Testis (tissue), 2 donors: ENCODE data around the gene WHRN.

Experiments used
- CTCF ChIP-seq, 3 experiments: fragments of 450-650 bp in 2 of 3; fragments of 200-600 bp in 1 of 3; sonication (generic) in 1 of 3; IDR thresholded peaks; one replicate each; pipeline ENCODE4 v1.5.1; 2016 to 2019; ENCODE audit warnings: antibody characterized with exemption in 3 of 3, mild to moderate bottlenecking in 2 of 3, moderate library complexity in 1 of 3
- POLR2A ChIP-seq: fragments of 450-650 bp; IDR thresholded peaks from one replicate; pipeline ENCODE4 v1.6.1; 2017; ENCODE audit warnings: antibody characterized with exemption, mild to moderate bottlenecking, moderate library complexity

- TF ChIP-seq CTCF (IDR thresholded peaks at IDR 0.05) (no peak), POLR2A (no peak)
Observed at GRCh38 chr9:114518599-114519022, 13.3 kb upstream of the WHRN start.
